Liver (tissue), 9 donors: Measurements from ENCODE around the gene BCAS1. TPM values are rescaled to one million over a fixed set of nuclear protein-coding genes. Genes with fewer than 3 reads are reported as not detected.

ENCODE experiments used
- DNase-seq: peaks from one replicate; pipeline ENCODE4 v3.0.0-alpha.2; 2017; ENCODE audit warnings: low spot score
- H3K27ac ChIP-seq, 2 donors: one replicate each; pipeline ENCODE4 v1.7.0; 2013; ENCODE audit warnings: inconsistent platforms in 2 of 2, low read length in 2 of 2, control low read depth in 1 of 2, low read depth in 1 of 2, mild to moderate bottlenecking in 1 of 2
- H3K27me3 ChIP-seq, 4 donors: one replicate each; pipeline versions ENCODE4 v1.6.1 to v1.7.0; 2013; ENCODE audit warnings: low read length in 3 of 4, inconsistent platforms in 1 of 4, mild to moderate bottlenecking in 1 of 4, moderate library complexity in 1 of 4; ENCODE audit not compliant: control insufficient read depth in 4 of 4, insufficient read depth in 4 of 4
- H3K36me3 ChIP-seq, 4 donors: one replicate each; pipeline versions ENCODE4 v1.6.1 to v1.7.0; 2013; ENCODE audit warnings: low read length in 3 of 4, mild to moderate bottlenecking in 3 of 4, low read depth in 1 of 4, moderate library complexity in 1 of 4; ENCODE audit not compliant: control insufficient read depth in 4 of 4, insufficient read depth in 3 of 4
- H3K4me1 ChIP-seq, 4 donors: one replicate each; pipeline versions ENCODE4 v1.6.1 to v1.7.0; 2013; ENCODE audit warnings: low read length in 3 of 4, mild to moderate bottlenecking in 3 of 4, moderate library complexity in 1 of 4; ENCODE audit not compliant: control insufficient read depth in 4 of 4, insufficient read depth in 4 of 4
- H3K4me3 ChIP-seq, 3 donors: one replicate each; pipeline versions ENCODE4 v1.6.1 to v1.7.0; 2013; ENCODE audit warnings: low read length in 3 of 3, control low read depth in 1 of 3, low read depth in 1 of 3, mild to moderate bottlenecking in 1 of 3
- H3K9ac ChIP-seq, 2 donors: one replicate each; pipeline ENCODE4 v1.7.0; 2013; ENCODE audit warnings: low read length in 2 of 2, mild to moderate bottlenecking in 2 of 2, moderate library complexity in 2 of 2, control low read depth in 1 of 2, low read depth in 1 of 2
- H3K9me3 ChIP-seq, 4 donors: one replicate each; pipeline versions ENCODE4 v1.6.1 to v1.7.0; 2013; ENCODE audit warnings: low read length in 3 of 4; ENCODE audit not compliant: control insufficient read depth in 4 of 4
- EGR1 ChIP-seq, 2 donors: IDR thresholded peaks; 2 replicates each; pipeline ENCODE4 v1.6.1; 2016 to 2018; ENCODE audit warnings: antibody characterized with exemption in 2 of 2, low read depth in 2 of 2
- FOXA1 ChIP-seq: IDR thresholded peaks from 2 replicates; pipeline ENCODE4 v1.6.1; 2016; ENCODE audit warnings: antibody characterized with exemption
- GABPA ChIP-seq, 2 donors: IDR thresholded peaks in 1 of 2; conservative IDR thresholded peaks in 1 of 2; 2 replicates each; pipeline ENCODE4 v1.6.1; 2016; ENCODE audit warnings: antibody characterized with exemption in 2 of 2, mild to moderate bottlenecking in 1 of 2, moderate library complexity in 1 of 2
- HNF4A ChIP-seq, 2 donors: conservative IDR thresholded peaks; 2 replicates each; pipeline ENCODE4 v1.6.1; 2016; ENCODE audit warnings: antibody characterized with exemption in 2 of 2, mild to moderate bottlenecking in 2 of 2
- HNF4G ChIP-seq: IDR thresholded peaks from 2 replicates; pipeline ENCODE4 v1.6.1; 2016; ENCODE audit warnings: antibody characterized with exemption
- JUND ChIP-seq, 2 donors: IDR thresholded peaks; 2 replicates each; pipeline ENCODE4 v1.6.1; 2016; ENCODE audit warnings: antibody characterized with exemption in 2 of 2
- MAX ChIP-seq: IDR thresholded peaks from 2 replicates; pipeline ENCODE4 v1.6.1; 2016; ENCODE audit warnings: antibody characterized with exemption
- NR2F2 ChIP-seq: IDR thresholded peaks from 2 replicates; pipeline ENCODE4 v1.6.1; 2016; ENCODE audit warnings: antibody characterized with exemption
- RAD21 ChIP-seq, 2 donors: IDR thresholded peaks; 2 replicates each; pipeline ENCODE4 v1.6.1; 2016; ENCODE audit warnings: antibody characterized with exemption in 2 of 2, mild to moderate bottlenecking in 2 of 2
- REST ChIP-seq: IDR thresholded peaks from 2 replicates; pipeline ENCODE4 v1.6.1; 2016; ENCODE audit warnings: antibody characterized with exemption, mild to moderate bottlenecking
- RXRA ChIP-seq, 2 donors: IDR thresholded peaks; 2 replicates each; pipeline ENCODE4 v1.6.1; 2017 to 2018; ENCODE audit warnings: antibody characterized with exemption in 2 of 2, mild to moderate bottlenecking in 1 of 2
- SP1 ChIP-seq: IDR thresholded peaks from 2 replicates; pipeline ENCODE4 v1.6.1; 2018; ENCODE audit warnings: antibody characterized with exemption, mild to moderate bottlenecking
- TAF1 ChIP-seq: conservative IDR thresholded peaks from 2 replicates; pipeline ENCODE4 v1.6.1; 2016; ENCODE audit warnings: antibody characterized with exemption, mild to moderate bottlenecking
- YY1 ChIP-seq: IDR thresholded peaks from 2 replicates; pipeline ENCODE4 v1.6.1; 2016; ENCODE audit warnings: antibody characterized with exemption, mild to moderate bottlenecking
- WGBS: extraction: QIAGEN DNeasy Blood & Tissue Kit; methylation state at CpG from one replicate; pipeline ENCODE4 v1.1.7; 2013; 5-methylcytosine and 5-hydroxymethylcytosine counted together
- polyA plus RNA-seq, 2 donors: library from polyadenylated mRNA; stranded (reverse) in 1 of 2; unstranded in 1 of 2; fragments of 200-250 nt in 1 of 2; fragments of >200 nt in 1 of 2; fragmentation: Nextera tagmentation in 1 of 2; extraction: Ambion mirVana in 1 of 2; gene quantifications; one replicate each; pipeline versions ENCODE4 v1.2.1 to v1.2.3, GENCODE V29; 2013 to 2015
- total RNA-seq, 2 donors: library from RNA; depleted of rRNA; stranded (reverse); fragments of >200 nt; gene quantifications; one replicate each; pipeline ENCODE4 v1.2.3, GENCODE V29; 2014
- TF ChIP-seq, protein P1 (sequence below): IDR thresholded peaks from 2 replicates; pipeline ENCODE4 v1.6.1; 2016; ENCODE audit warnings: antibody characterized with exemption
- TF ChIP-seq, protein P2 (sequence below): fragments of 150-350 bp; IDR thresholded peaks from 2 replicates; pipeline ENCODE4 v1.5.1; 2017; ENCODE audit warnings: improper control_type of control experiment, low read depth, low read length; ENCODE audit not compliant: missing input control
- TF ChIP-seq, protein P3 (sequence below): IDR thresholded peaks from 2 replicates; pipeline ENCODE4 v1.6.1; 2016; ENCODE audit warnings: antibody characterized with exemption
- donor health status: healthy.
- donor health status: healthy.
- donor health status: healthy.
- donor health status: healthy.
- donor health status: healthy.

The BCAS1 gene
- total and polyA plus RNA-seq, 4 donors: under 0.01 to 0.93 (median 0.04) TPM

DNA sequence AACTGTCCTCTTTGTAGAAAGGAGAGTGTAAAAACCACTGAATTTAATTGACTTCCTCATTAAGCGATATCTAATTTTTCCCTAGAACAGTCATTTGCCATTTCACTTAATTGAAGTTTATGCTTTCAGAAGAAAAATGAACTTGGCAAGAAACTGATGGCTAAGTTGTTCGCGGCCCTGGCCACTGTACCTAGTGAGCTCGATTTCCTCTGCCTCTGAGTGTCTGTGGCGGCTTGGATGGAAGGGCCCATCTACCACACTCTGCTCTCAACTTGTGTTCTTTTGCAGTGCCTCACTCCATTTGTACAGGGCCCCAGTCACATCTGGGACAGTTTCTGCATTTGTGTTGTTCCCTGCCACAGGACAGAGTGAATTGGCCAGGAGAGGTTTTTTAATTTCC, 102.9 kb downstream of the BCAS1 start:
- 95% methylated on average over 5 of the region's 5 CpGs for WGBS
- H3K27me3 ChIP-seq: no peaks in the 10 kb centered on the region
- H3K36me3 ChIP-seq: no peaks in the 10 kb centered on the region
- H3K9ac ChIP-seq: no peak overlapping the region
- no peak for DNase-seq
- no peaks in the 10 kb centered on the region for H3K4me1 ChIP-seq
- no peaks in the 10 kb centered on the region for H3K9me3 ChIP-seq
- H3K27ac ChIP-seq: no peak overlapping the region
- H3K4me3 ChIP-seq: no peak overlapping the region
- TF ChIP-seq YY1 (no peak), NR2F2 (no peak), SP1 (no peak), JUND (IDR thresholded peaks at IDR 0.05) (no peak), RXRA (IDR thresholded peaks at IDR 0.05) (no peak), TAF1 (no peak), MAX (no peak), HNF4A (conservative IDR thresholded peaks at IDR 0.05) (no peak), EGR1 (IDR thresholded peaks at IDR 0.05; ENCODE audit: low read depth in 2 of 2) (no peak), RAD21 (IDR thresholded peaks at IDR 0.05) (no peak), GABPA (IDR thresholded peaks at IDR 0.05 in 1 of 2, conservative IDR thresholded peaks at IDR 0.05 in 1 of 2) (no peak), FOXA1 (no peak)
- TF ChIP-seq, protein P1, sequence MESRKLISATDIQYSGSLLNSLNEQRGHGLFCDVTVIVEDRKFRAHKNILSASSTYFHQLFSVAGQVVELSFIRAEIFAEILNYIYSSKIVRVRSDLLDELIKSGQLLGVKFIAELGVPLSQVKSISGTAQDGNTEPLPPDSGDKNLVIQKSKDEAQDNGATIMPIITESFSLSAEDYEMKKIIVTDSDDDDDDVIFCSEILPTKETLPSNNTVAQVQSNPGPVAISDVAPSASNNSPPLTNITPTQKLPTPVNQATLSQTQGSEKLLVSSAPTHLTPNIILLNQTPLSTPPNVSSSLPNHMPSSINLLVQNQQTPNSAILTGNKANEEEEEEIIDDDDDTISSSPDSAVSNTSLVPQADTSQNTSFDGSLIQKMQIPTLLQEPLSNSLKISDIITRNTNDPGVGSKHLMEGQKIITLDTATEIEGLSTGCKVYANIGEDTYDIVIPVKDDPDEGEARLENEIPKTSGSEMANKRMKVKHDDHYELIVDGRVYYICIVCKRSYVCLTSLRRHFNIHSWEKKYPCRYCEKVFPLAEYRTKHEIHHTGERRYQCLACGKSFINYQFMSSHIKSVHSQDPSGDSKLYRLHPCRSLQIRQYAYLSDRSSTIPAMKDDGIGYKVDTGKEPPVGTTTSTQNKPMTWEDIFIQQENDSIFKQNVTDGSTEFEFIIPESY: no peak
- TF ChIP-seq, protein P2, sequence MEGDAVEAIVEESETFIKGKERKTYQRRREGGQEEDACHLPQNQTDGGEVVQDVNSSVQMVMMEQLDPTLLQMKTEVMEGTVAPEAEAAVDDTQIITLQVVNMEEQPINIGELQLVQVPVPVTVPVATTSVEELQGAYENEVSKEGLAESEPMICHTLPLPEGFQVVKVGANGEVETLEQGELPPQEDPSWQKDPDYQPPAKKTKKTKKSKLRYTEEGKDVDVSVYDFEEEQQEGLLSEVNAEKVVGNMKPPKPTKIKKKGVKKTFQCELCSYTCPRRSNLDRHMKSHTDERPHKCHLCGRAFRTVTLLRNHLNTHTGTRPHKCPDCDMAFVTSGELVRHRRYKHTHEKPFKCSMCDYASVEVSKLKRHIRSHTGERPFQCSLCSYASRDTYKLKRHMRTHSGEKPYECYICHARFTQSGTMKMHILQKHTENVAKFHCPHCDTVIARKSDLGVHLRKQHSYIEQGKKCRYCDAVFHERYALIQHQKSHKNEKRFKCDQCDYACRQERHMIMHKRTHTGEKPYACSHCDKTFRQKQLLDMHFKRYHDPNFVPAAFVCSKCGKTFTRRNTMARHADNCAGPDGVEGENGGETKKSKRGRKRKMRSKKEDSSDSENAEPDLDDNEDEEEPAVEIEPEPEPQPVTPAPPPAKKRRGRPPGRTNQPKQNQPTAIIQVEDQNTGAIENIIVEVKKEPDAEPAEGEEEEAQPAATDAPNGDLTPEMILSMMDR: no peak
- TF ChIP-seq, protein P3, sequence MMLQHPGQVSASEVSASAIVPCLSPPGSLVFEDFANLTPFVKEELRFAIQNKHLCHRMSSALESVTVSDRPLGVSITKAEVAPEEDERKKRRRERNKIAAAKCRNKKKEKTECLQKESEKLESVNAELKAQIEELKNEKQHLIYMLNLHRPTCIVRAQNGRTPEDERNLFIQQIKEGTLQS: no peak

GRCh38 chr20:53966774-53967398, 103.5 kb downstream of the BCAS1 start:
- TF ChIP-seq FOXA1: no peak
- no peak for TF ChIP-seq HNF4G
- TF ChIP-seq, protein P1: no peak
- TF ChIP-seq REST: no peak
- TF ChIP-seq MAX: no peak
- TF ChIP-seq EGR1 (IDR thresholded peaks at IDR 0.05; ENCODE audit: low read depth in 2 of 2): no peak
- TF ChIP-seq RAD21 (IDR thresholded peaks at IDR 0.05): no peak
- no peak for TF ChIP-seq NR2F2
- no peak overlapping the region for H3K4me3 ChIP-seq
- H3K9me3 ChIP-seq: no peaks in the 10 kb centered on the region
- H3K36me3 ChIP-seq: no peaks in the 10 kb centered on the region
- H3K9ac ChIP-seq: no peak overlapping the region
- DNase-seq: no peak
- 92% methylated on average over 5 of the region's 5 CpGs for WGBS
- no peak overlapping the region for H3K27ac ChIP-seq
- no peaks in the 10 kb centered on the region for H3K27me3 ChIP-seq
- H3K4me1 ChIP-seq: no peaks in the 10 kb centered on the region
